ENCODE data around the gene ZFAND3. TPM values are rescaled to one million over a fixed set of nuclear protein-coding genes. Genes with fewer than 3 reads are reported as not detected.

The ZFAND3 gene
- total and polyA plus RNA-seq, 10 of the 15 experiments (the other 5 are each of a cell fraction or from before 2014, with no cell fraction given) = 0.90 to 34.4 (median 16.3) TPM

- no peak overlapping the region for H3K4me3 ChIP-seq
- no peak overlapping the region for H3K4me2 ChIP-seq (ENCODE audit: control insufficient read depth, insufficient read depth)
- no peaks in the 10 kb centered on the region for H3K4me1 ChIP-seq (ENCODE audit: control insufficient read depth, insufficient read depth, low read length)
- ChIA-PET CTCF (no interaction called here), SMC1A (ENCODE audit: uncharacterized antibody, unreplicated experiment) (no interaction called here), POLR2A (no interaction called here), RAD21 (ENCODE audit: unreplicated experiment) (no interaction called here)
- H3K79me2 ChIP-seq (ENCODE audit: control insufficient read depth, insufficient read depth, low read length) = no peaks in the 10 kb centered on the region
- 86% methylated on average over 14 of the region's 14 CpGs for WGBS (ENCODE audit: insufficient coverage, insufficient replicate concordance, low lambda C conversion rate, missing lambda C conversion rate)
- no TSS peak for BruUV-seq (replicated peaks)
- H3K9ac ChIP-seq (ENCODE audit: control insufficient read depth, insufficient read depth, low read length) = no peak overlapping the region
- no peaks in the 10 kb centered on the region; a peak in 1 of 4 replicates for H3K36me3 ChIP-seq (ENCODE audit: control insufficient read depth in 2 of 2, insufficient read depth in 2 of 2, low read length in 1 of 2)
- no peaks in the 10 kb centered on the region for H3K27me3 ChIP-seq (replicated peaks in 1 of 2; ENCODE audit: control insufficient read depth in 2 of 2, insufficient read depth in 2 of 2, low read length in 1 of 2)
- intact Hi-C loops (cut with micrococcal nuclease; ENCODE audit: unreplicated experiment) (no loop called here), in situ Hi-C loops (cut with MboI) (no loop called here)
- H3K27ac ChIP-seq (ENCODE audit: control insufficient read depth, insufficient read depth) = no peak overlapping the region
- TF ChIP-seq USF1 (IDR thresholded peaks at IDR 0.05; ENCODE audit: borderline replicate concordance, extremely low read length, insufficient read depth, low read depth, low read length) = no peak
- TF ChIP-seq MLLT1 (IDR thresholded peaks at IDR 0.05) = no peak
- TF ChIP-seq KDM1A (IDR thresholded peaks at IDR 0.05; ENCODE audit: borderline replicate concordance) = no peak
- no peak for TF ChIP-seq MYB (IDR thresholded peaks at IDR 0.05; ENCODE audit: borderline replicate concordance, low read depth, low read length)
- no peak for TF ChIP-seq STAT1 (conservative IDR thresholded peaks at IDR 0.05)
- no peak for TF ChIP-seq E2F4 (IDR thresholded peaks at IDR 0.05; ENCODE audit: low read depth, low read length)
- TF ChIP-seq RUNX3 (IDR thresholded peaks at IDR 0.05; ENCODE audit: low read length) = no peak
- TF ChIP-seq IRF3 (IDR thresholded peaks at IDR 0.05) = no peak
- no peak for TF ChIP-seq ASH2L (IDR thresholded peaks at IDR 0.05; ENCODE audit: borderline replicate concordance, low read depth)
- no peak for TF ChIP-seq SUPT20H (IDR thresholded peaks at IDR 0.05; ENCODE audit: borderline replicate concordance, control insufficient read depth, low read depth, low read length)
- TF ChIP-seq CBX5 (IDR thresholded peaks at IDR 0.05; ENCODE audit: low read depth) = no peak
- no peak for TF ChIP-seq SMARCA5 (IDR thresholded peaks at IDR 0.05)
- no peak for TF ChIP-seq MEF2B (IDR thresholded peaks at IDR 0.05; ENCODE audit: partially characterized antibody, poor library complexity, severe bottlenecking)
- TF ChIP-seq FOS (IDR thresholded peaks at IDR 0.05; ENCODE audit: borderline replicate concordance, extremely low read depth, insufficient read length) = no peak
- TF ChIP-seq RFX5 (IDR thresholded peaks at IDR 0.05; ENCODE audit: low read depth, low read length) = no peak
- no peak for TF ChIP-seq E2F8 (IDR thresholded peaks at IDR 0.05; ENCODE audit: low read depth, partially characterized antibody)
- no peak for TF ChIP-seq ESRRA (IDR thresholded peaks at IDR 0.05; ENCODE audit: low read length)
- H2AFZ ChIP-seq (ENCODE audit: control insufficient read depth, low read depth, low read length) = no peak overlapping the region
- ATAC-seq (no peak), FAIRE-seq (no peak), DNase-seq (ENCODE audit: low read depth, low spot score) (no peak)
- H3K9me3 ChIP-seq (replicated peaks; ENCODE audit: control insufficient read depth, insufficient read depth, low read length) = no peaks in the 10 kb centered on the region
- no peaks in the 10 kb centered on the region for H4K20me1 ChIP-seq (ENCODE audit: control insufficient read depth, insufficient read depth)
Observed at GRCh38 chr6:38188677-38189335, 369.3 kb downstream of the ZFAND3 start.
